ENCODE results near the gene MGME1.

DNA sequence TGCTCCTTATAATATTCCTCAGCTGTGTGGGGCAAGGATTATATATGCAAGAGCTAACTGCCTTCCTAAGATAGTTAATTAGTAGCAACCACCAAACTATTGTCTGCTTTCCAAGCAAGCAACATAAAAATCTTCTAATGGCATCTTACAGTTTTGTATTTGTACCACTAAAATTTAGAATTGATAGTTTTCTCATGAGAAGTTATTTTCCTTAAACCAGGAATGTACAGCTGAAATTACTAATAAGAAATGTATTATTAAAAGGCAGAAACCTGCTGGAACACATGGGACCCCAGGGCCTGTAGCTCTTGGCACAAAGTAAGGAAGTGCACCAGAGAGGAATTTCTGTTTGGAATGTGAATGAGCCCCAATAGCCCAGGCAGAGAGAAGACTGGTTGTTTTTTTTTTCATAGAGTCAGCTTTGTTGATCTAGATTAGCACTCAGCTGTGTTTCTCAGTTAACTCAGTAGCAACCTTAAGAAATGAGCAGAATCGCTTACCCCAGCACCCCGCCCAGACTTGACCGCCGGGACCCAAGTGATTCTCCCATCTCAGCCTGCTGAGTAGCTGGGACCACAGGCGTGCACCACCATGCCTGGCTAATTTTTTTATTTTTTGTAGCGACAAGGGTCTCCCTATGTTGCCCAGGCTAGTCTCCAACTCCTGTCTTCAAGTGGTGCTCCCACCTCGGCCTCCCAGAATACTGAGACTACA lies 2.6 kb downstream of the MGME1 start:
- TF ChIP-seq, protein P1, sequence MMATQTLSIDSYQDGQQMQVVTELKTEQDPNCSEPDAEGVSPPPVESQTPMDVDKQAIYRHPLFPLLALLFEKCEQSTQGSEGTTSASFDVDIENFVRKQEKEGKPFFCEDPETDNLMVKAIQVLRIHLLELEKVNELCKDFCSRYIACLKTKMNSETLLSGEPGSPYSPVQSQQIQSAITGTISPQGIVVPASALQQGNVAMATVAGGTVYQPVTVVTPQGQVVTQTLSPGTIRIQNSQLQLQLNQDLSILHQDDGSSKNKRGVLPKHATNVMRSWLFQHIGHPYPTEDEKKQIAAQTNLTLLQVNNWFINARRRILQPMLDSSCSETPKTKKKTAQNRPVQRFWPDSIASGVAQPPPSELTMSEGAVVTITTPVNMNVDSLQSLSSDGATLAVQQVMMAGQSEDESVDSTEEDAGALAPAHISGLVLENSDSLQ (IDR thresholded peaks at IDR 0.05): no peak
- TF ChIP-seq CTBP1 (IDR thresholded peaks at IDR 0.05; ENCODE audit: borderline replicate concordance) (no peak), ELF4 (IDR thresholded peaks at IDR 0.05) (no peak), TARDBP (IDR thresholded peaks at IDR 0.05) (no peak)
